Gastroesophageal sphincter (tissue), 3 donors: ENCODE results near the gene CABLES2.

ENCODE experiments used
- CTCF ChIP-seq, 4 experiments: fragments of 200-600 bp in 2 of 4; fragments of 450-650 bp in 2 of 4; sonication (generic) in 1 of 4; IDR thresholded peaks; one replicate each; pipeline ENCODE4 v1.5.1; 2017 to 2019; ENCODE audit warnings: antibody characterized with exemption in 4 of 4, mild to moderate bottlenecking in 2 of 4, moderate library complexity in 2 of 4
- POLR2A ChIP-seq, 2 donors: fragments of 450-650 bp; IDR thresholded peaks; one replicate each; pipeline ENCODE4 v1.6.1; 2017; ENCODE audit warnings: antibody characterized with exemption in 2 of 2, mild to moderate bottlenecking in 2 of 2, moderate library complexity in 1 of 2

- TF ChIP-seq CTCF (IDR thresholded peaks at IDR 0.05) (peak in 3 of 4 experiments; percentile 79 to 90 (median 86)), POLR2A (IDR thresholded peaks at IDR 0.05) (no peak)
Observed at GRCh38 chr20:62376112-62377063, 30.7 kb downstream of the CABLES2 start.
